Ovary (tissue), 9 donors: Measurements from ENCODE around the gene LAD1. TPM values are rescaled to one million over a fixed set of nuclear protein-coding genes. Genes with fewer than 3 reads are reported as not detected.

Experiments
- DNase-seq, 5 donors: peaks; one replicate each; pipeline ENCODE4 v3.0.0-alpha.2; 2019 to 2020
- H3K27ac ChIP-seq, 2 donors: fragments of 200-600 bp; one replicate each; pipeline versions ENCODE4 v1.5.1 to v1.8.0; 2019 to 2022
- H3K27me3 ChIP-seq: fragments of 200-600 bp; one replicate; pipeline ENCODE4 v1.8.0; 2022
- H3K36me3 ChIP-seq: fragments of 200-600 bp; sonication (generic); one replicate; pipeline ENCODE4 v1.5.1; 2019
- H3K4me1 ChIP-seq: one replicate; pipeline ENCODE4 v1.8.1; 2013; ENCODE audit warnings: mild to moderate bottlenecking, moderate library complexity; ENCODE audit not compliant: insufficient read depth
- H3K4me3 ChIP-seq: fragments of 200-600 bp; sonication (generic); one replicate; pipeline ENCODE4 v1.5.1; 2017
- H3K9me3 ChIP-seq, 2 donors: fragments of 200-600 bp in 1 of 2; sonication (generic) in 1 of 2; one replicate each; pipeline versions ENCODE4 v1.5.1 to v1.8.1; 2013 to 2019; ENCODE audit warnings: mild to moderate bottlenecking in 1 of 2, moderate library complexity in 1 of 2
- CTCF ChIP-seq, 3 donors: fragments of 450-650 bp in 2 of 3; fragments of 200-600 bp in 1 of 3; IDR thresholded peaks; one replicate each; pipeline versions ENCODE4 v1.5.1 to v1.8.0; 2016 to 2022; ENCODE audit warnings: antibody characterized with exemption in 3 of 3, mild to moderate bottlenecking in 1 of 3
- EP300 ChIP-seq: sonication (generic); formaldehyde crosslinking; IDR thresholded peaks from one replicate; pipeline ENCODE4 v1.6.1; 2017; ENCODE audit warnings: antibody characterized with exemption
- POLR2A ChIP-seq: fragments of 450-650 bp; IDR thresholded peaks from one replicate; pipeline ENCODE4 v1.6.1; 2017; ENCODE audit warnings: antibody characterized with exemption, mild to moderate bottlenecking, moderate library complexity
- WGBS, 3 donors: extraction: QIAGEN DNeasy Blood & Tissue Kit in 1 of 3; methylation state at CpG; one replicate each; pipeline versions ENCODE4 v1.1.5 to v1.1.7; 2013 to 2017; 5-methylcytosine and 5-hydroxymethylcytosine counted together
- intact Hi-C, 4 donors: fragments of 100-400 bp; cut with DNase I; formaldehyde crosslinking; loops; one replicate each; pipeline versions ENCODE4 v1.11.0 to v1.15.1; 2022 to 2023
- polyA plus RNA-seq, 2 donors: library from polyadenylated mRNA; stranded (reverse); fragments of 200-250 nt in 1 of 2; fragments of 350-450 nt in 1 of 2; fragmentation: Illumina TruSeq in 1 of 2; extraction: RNeasy Lipid Tissue Mini Kit (QIAGEN cat#74804) in 1 of 2; gene quantifications; one replicate each; pipeline ENCODE4 v1.2.3, GENCODE V29; 2013 to 2014
- total RNA-seq, 7 donors: library from RNA; depleted of rRNA in 2 of 7; stranded (reverse); fragments of >200 nt in 2 of 7; fragmentation: NEBNext Ultra II Directional in 3 of 7; extraction: Animal tissue kit (Norgen Biotek cat#: 25700) in 3 of 7; gene quantifications; one replicate each; pipeline versions ENCODE4 v1.1.0 to v1.2.4, GENCODE V29; 2016 to 2023
- donor health status: DM: no; HTN: no; CAD: no; lungs with moderate emphysema.
- donor health status: DM: no; HTN: no; CAD: no.
- donor health status: Bipolar disorder and iron deficiency.
- donor health status: DM: yes; HTN: yes; CAD: no.
- donor health status: DM: no; HTN: no; CAD: no.
- donor health status: DM: yes; HTN: yes; CAD: no.

The LAD1 gene
- total and polyA plus RNA-seq, 9 donors: 0.13 to 9.8 (median 2.1) TPM; not detected in 2

- intact Hi-C loops: no loop called here
- Histone ChIP-seq H3K4me1 (no peaks in the 10 kb centered on the region), H3K4me3 (no peak overlapping the region), H3K36me3 (no peaks in the 10 kb centered on the region), H3K9me3 (no peaks in the 10 kb centered on the region), H3K27ac (no peak overlapping the region), H3K27me3 (no peaks in the 10 kb centered on the region)
- TF ChIP-seq POLR2A (no peak), CTCF (IDR thresholded peaks at IDR 0.05) (peak in 2 of 3 donors; percentile 14 to 41), EP300 (no peak)
- DNase-seq: peak; percentile 14 to 72 (median 50)
- 32 to 41% (median 35%) methylated on average over 11 of the region's 11 CpGs for WGBS, 3 donors
Measured at GRCh38 chr1:201408176-201408833, 9.2 kb upstream of the LAD1 start.

GRCh38 chr1:201406831-201407406, 7.8 kb upstream of the LAD1 start:
- TF ChIP-seq POLR2A: no peak
- TF ChIP-seq CTCF (IDR thresholded peaks at IDR 0.05): no peak
- no peak for TF ChIP-seq EP300
- 86 to 91% (median 90%) methylated on average over 8 of the region's 8 CpGs for WGBS, 3 donors
- Histone ChIP-seq H3K27ac (no peak overlapping the region), H3K9me3 (no peaks in the 10 kb centered on the region), H3K4me1 (no peaks in the 10 kb centered on the region), H3K36me3 (no peaks in the 10 kb centered on the region), H3K27me3 (no peaks in the 10 kb centered on the region), H3K4me3 (no peak overlapping the region)
- DNase-seq: no peak
- intact Hi-C loops: no loop called here

- no peaks in the 10 kb centered on the region for H3K9me3 ChIP-seq
- no peak for DNase-seq
- TF ChIP-seq POLR2A: no peak
- TF ChIP-seq CTCF (IDR thresholded peaks at IDR 0.05): no peak
- TF ChIP-seq EP300: no peak
- no peak overlapping the region for H3K4me3 ChIP-seq
- intact Hi-C loops: no loop called here
- no peaks in the 10 kb centered on the region for H3K4me1 ChIP-seq
- H3K36me3 ChIP-seq: no peaks in the 10 kb centered on the region
- no peaks in the 10 kb centered on the region for H3K27me3 ChIP-seq
- WGBS, 3 donors: 78 to 82% (median 80%) methylated on average over 10 of the region's 10 CpGs
- H3K27ac ChIP-seq: no peak overlapping the region
Measured at GRCh38 chr1:201405484-201405831, 6.3 kb upstream of the LAD1 start.

- no peaks in the 10 kb centered on the region for H3K4me1 ChIP-seq
- no peak overlapping the region for H3K4me3 ChIP-seq
- H3K36me3 ChIP-seq: no peaks in the 10 kb centered on the region
- no peaks in the 10 kb centered on the region for H3K27me3 ChIP-seq
- intact Hi-C loops: no loop called here
- TF ChIP-seq EP300 (no peak), POLR2A (no peak), CTCF (IDR thresholded peaks at IDR 0.05) (no peak)
- 79 to 87% (median 80%) methylated on average over 11 of the region's 11 CpGs for WGBS, 3 donors
- H3K9me3 ChIP-seq: no peaks in the 10 kb centered on the region
- H3K27ac ChIP-seq: no peak overlapping the region
- DNase-seq: no peak
Measured at GRCh38 chr1:201404722-201405483, 5.8 kb upstream of the LAD1 start.
